Esophagus squamous epithelium (tissue), 4 donors: ENCODE data around the gene PUS1.

Experiments used
- CTCF ChIP-seq, 6 experiments: fragments of 450-650 bp in 4 of 6; fragments of 200-600 bp in 2 of 6; sonication (generic) in 2 of 6; IDR thresholded peaks; one replicate each; pipeline ENCODE4 v1.5.1; 2016 to 2019; ENCODE audit warnings: antibody characterized with exemption in 6 of 6, mild to moderate bottlenecking in 4 of 6, moderate library complexity in 4 of 6
- POLR2A ChIP-seq, 4 donors: fragments of 450-650 bp; IDR thresholded peaks; one replicate each; pipeline ENCODE4 v1.6.1; 2017; ENCODE audit warnings: antibody characterized with exemption in 4 of 4, mild to moderate bottlenecking in 4 of 4, moderate library complexity in 3 of 4

- TF ChIP-seq POLR2A (IDR thresholded peaks at IDR 0.05): no peak
- TF ChIP-seq CTCF (IDR thresholded peaks at IDR 0.05): no peak
These were observed 53.0 kb downstream of the PUS1 start for GRCh38 chr12:131982041-131982440.
